Inferior parietal cortex (tissue), 1 donor: ENCODE data around the gene AATK.

Source experiments
- DNase-seq: peaks from one replicate; pipeline ENCODE4 v3.0.0-alpha.2; 2016; ENCODE audit errors: extremely low spot score

AATK gene

DNA sequence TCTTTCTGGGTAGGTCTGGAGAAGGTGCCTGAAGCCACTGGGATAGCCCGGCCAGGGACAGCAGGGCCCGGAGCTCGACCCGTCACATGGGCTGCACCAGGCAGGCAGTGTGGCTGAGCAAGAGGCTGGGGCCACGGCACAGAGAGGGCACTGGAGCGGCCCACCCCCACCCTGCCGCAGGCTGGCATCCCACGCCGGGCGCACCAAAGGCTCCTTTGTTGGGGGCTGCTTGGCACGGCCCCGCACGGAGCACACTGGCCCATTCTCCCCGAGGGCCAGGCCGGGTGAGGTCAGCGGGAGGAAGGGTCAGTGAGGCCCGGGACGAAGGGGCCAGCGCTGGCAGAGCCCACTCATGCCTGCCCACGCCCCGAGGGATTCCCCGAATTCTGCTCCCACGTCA lies 37.2 kb downstream of the AATK start:
- DNase-seq = peak; percentile 80

DNA sequence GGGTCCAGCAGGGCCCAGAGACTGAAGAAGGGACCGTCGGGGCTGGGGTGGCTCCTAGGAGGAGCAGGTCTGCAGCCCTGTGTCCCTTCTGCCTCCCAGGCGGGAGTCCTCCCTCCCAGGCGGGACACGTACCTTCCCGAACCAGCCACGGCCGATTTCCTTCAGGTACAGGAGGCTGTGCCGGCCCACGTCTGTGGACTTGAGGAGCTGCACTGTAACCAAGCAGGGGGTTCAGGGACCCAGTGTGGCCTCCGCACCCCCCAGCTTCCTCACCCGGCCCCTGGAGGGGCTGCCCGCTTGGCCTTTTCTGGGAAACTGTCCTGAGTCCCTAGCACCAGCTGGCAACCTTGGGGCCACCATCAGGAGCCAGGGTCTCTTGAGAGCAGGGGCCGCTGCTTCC lies 37.7 kb downstream of the AATK start:
- DNase-seq = no peak

DNA sequence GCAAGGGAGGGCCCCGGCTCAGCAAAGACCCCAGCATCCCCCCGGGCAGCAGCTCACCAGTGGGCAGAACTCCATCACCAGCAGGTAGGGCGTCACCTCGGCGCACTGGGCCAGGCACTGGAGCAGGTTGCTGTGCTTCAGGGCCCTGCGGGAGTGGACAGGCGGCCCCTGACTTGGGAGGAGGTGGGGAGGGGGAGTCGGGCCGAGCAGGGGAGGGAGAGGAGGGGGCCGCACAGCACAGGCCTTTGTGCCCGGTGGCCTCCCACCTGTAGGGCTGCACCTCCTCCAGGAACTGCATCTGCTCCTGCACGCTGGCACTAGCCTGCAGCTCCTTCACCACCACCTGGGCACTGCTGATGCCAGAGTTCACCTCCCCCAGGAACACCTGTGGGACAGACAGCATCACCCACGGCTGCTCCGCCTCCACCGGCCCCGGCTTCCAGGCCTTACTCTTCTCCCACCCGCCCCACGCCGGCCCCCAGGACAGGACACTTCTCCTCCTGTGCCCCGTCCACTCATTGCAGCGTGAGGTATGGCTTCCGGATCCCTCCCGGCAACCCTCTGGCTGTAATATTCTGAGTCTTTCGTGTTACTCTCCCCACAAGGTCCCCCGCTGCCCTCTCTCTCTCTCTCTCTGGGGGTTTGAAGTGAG lies 38.4 kb downstream of the AATK start:
- DNase-seq = no peak

DNA sequence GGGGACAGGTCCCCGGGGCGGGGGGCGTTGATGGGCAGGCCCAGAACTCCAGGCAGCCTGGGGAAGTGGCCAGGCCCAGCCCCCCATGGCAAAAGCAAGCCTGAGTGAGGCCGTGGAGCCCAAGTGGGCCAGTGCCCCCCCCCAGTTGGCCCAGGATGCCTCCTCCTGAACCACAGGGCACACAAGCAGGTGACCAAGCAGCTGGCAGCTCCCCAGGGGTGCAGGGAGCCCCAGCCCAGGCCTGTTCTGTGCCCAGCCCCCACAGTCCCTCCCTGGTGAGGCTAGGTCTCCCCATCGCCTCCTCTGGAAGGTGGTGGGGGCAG lies 38.9 kb downstream of the AATK start:
- no peak for DNase-seq

DNA sequence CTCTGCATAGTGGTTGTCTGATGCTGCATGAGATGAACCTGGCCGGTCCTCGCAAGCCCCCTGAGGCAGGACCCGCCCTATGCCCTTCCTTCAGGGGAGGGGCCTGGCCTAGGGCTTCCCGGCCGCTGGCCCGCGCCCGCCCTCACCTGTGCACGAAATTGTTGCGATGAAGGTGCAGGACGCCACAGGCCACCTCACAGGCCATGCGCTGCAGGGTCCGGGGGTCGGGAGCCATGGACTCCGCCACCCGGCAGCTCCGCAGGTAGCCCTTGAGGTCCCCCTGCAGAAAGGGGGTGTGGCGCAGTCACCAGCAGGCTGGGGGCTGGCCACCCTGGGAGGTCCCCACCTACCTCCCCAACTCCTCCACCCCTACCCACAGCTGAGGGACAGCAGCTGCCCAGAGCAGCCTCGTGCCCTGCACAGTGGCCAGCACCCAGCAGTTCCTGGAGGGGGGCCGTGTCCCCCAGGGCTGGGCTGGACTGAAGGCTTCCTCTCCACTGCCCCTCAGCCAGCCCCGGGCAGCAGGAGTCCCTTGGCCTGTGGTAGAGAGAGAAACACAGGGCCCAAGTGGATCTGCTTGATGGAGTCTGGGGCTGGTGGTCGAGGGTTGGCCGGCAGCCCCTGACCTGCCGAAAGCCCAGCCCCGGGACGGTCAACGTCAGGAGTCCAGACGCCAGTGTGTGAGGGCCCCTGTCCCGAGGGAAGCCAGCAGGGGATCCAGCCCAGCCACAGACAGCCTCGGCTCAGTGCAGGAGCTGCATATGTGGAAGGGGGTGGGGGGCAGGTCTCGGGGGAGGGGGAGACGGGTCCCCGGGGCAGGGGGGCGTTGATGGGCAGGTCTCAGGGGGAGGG lies 39.5 kb downstream of the AATK start:
- DNase-seq = no peak

DNA sequence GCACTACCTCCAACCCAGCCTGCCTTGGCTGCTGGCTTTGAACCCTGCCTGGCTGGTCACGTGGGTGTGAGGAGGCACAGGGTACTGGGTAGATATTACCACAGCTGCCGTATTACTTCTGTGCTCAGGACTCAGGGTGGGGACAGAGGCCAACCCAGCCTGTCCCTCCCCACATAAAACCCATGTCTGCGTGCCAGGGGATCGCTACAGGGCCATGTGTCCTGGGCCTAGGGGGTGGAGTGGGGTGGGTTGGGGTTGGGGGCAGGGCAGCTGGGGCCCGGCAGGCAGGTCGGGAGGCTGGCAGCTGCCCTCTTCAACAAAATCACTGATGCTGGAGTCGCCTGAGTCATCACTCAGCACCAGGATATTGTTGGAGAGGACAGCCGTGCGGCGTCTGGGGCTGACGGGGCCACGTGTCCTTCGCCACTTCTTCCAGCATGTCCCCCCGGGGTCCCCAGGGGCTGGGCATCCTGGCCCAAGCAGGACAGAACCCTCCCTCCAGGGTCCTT lies 40.4 kb downstream of the AATK start:
- no peak for DNase-seq

DNA sequence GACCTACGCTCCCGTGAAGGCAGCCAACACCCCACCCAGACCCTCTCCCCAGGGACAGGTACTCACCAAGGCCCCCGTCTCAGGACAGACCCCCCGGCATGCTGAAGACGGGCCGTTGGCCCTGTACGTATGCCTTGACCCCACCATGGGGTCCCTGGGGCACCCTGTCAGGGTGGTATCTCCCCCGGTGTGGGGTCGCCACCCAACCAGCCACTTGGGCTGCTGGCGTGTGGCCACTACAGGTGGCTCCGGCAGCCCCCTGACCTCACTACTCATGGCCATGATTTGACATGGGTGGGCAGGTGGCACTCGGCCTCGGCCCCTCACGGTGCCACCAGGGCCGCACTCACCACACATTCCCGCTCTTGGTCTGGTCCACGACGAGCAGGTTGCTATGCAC lies 41.6 kb downstream of the AATK start:
- no peak for DNase-seq

DNA sequence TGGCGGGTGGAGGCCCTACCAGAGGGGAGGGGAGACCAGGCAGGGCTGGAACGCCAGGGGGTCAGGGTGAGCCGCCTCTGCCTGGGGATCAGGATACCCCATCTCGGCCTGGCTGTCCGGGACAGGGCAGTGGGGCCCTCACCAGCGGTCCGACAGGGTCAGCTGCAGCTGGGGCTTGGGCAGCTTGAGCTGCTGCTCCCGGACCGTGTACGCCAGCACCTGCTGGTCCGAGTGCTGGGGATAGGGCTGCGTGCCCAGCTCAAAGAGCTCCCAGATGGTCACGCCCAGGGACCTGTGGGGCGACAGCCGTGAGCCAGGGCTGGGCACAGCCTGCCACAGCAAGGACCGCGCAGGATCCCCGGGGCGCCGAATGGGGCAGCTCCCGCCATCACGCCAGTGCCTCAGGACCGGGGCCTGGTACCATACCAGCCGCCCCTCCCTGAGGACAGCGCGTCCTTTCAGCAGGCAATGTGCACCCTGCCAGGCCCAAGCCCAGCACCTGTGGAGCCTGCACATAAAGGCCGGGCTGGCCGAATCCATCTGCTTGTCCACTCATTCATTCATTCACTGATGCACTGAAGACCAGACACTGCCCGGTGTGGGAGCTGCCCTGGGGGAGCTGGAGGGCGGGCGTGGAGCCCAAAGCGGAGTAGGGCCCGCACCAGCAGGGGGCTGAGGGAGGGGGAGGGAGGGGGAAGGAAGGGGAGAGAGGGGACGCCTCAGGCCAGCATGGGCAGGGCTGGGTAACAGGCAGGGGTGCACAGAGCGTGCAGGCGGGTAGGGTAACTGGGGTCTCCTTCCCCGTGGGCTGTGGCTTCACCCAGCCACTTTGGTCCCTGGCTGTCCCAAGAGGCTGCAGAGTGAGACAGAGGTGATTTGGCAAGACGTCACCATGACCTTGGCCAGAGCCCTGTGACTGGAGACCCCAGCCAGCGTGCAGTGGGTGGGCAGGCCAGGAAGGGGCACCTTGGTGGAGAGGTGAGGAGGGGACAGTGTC lies 42.7 kb downstream of the AATK start:
- no peak for DNase-seq

DNA sequence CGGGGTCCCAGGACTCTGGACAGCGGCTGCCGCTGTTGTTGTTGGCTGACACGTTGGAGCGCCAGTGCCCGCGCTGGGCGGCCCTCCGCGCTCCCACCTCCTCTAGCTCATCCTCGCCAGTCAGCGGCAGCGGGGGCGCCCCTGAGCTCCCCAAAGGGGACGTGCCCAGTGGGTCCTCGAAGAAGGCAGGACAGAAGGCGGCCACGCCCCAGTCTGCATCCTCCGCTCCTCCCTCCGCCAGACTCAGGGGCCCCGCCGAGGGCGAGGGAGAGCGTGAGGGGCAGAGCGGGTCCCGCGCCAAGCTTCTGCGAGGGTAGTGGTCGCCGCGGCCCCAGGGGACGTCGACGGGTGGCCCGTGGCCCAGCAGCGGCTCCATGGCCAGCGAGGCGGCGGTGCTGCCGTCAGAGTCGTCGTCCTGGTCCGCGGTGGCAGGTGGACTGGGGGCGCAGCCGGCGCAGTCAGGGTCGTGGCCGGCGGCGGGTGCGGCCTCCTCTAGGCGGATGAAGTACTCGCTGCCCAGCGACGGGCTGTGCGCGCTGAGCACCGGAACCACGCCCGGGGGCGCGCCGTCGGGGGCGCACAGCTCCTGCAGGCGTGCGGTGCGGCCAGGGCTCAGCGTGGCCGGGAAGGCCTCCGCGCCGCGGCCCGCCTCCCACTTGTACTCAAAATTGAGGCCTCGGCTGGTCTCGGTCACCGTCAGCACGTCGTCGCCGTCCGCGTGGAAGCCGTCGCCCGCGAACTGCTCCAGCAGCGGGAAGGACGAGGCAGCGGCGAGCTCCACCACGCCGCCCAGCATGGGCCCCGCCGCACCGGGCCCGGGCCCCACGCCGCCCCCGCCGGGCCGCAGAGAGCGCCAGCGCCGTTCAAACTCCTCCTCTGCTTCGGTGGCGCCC lies 43.9 kb downstream of the AATK start:
- DNase-seq = no peak

DNA sequence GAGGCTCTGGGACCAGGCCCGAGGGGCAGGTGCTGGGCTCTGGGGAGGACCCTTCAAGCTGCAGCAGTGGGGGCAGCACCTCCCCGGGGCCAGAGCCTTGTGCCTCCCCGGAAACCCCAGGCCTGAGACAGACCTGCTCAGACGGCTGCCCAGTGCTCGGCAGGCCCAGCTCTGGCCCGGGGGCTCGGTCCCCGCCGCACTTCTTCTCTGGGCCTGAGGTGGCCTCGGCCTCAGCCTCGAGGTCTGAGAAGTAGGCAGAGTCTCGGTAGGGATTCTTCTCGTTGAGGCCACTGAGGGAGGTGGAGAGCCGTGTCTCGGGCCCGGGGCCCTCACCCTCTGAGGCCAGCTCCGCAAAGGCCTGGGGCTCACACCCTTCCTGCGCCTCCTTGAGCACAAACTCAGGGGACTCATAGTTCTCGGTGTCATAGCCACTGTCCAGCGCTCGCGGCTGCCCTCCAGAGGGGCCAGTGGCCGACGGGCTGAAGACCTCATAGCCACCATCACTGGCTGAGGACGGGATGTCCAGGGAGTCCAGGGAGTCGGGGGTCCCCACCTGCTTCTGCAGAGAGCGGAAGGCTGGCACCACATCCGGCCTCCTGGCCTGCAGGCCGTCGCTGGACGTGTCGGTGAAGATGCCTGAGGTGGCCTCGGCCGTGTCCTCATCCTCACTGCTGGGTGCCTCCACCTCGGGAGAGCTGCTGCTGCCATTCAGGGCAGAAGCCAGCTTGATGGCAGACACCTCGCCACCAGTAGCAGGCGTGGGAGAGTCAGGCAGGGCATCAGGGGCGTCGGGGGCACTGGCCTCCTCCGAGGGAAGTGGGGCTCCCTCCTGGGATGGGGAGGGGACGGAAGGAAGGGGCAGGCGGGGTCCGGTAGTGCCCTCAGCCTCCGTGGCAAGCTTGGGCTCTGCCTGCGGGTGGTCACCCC lies 45.1 kb downstream of the AATK start:
- no peak for DNase-seq

DNA sequence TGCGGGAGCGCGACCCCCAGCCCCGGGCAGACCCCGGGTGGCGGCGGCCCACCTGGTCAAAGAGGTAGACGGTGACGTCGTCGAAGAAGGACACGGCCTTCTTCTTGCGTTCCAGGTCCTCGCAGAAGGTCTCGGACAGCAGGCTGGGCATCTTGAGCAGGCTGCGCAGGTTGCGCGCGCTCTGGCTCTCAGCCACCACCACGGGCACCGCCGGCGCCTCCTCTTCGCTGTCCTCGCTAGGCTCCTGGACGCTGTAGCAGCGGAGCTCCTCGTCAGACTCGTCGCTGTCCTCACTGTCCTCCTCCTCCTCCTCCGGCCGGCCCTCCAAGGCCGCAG lies 45.9 kb downstream of the AATK start:
- no peak for DNase-seq

DNA sequence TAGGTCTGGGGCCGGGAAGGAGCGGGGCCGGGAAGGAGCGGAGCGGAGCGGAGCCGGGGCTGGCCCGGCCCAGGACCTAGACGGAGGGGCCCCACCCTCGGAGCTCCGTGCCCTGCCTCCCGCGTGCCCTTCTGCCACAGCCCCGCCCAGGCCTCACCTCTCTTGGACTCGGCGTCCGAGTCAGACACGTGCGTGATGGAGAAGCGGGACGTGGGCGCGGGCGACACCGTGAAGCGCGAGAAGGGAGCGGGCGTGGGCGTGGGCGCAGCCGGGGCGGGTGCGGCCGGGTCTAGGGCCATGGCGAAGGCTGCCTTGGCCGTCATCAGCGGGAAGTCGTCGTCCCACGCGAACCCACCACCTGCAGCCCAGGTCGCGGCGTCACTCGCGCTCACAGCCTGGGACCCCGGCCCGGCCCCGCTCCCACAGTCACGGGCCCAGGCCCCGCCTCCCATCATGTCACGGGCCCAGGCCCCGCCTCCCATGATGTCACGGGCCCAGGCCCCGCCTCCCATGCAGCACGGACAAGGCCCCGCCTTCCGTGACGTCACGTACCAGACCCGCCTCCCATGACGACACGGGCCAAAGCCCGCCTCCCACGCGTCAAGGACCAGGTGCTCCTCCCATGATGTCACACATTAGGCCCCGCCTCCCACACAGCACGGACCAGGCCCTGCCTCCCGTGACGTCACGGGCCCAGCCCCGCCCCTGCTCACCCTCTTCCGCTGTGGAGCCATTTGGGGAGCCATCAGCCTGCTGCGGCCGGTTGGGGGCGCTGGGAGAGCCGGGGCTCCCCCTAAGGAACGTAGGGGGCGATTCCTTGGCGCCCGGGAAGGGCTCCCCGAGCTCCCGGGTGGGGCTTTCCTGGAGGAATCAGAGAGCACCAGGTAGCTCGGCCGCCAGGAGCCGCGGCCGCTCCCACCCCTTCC lies 46.5 kb downstream of the AATK start:
- peak; percentile 90 for DNase-seq

DNA sequence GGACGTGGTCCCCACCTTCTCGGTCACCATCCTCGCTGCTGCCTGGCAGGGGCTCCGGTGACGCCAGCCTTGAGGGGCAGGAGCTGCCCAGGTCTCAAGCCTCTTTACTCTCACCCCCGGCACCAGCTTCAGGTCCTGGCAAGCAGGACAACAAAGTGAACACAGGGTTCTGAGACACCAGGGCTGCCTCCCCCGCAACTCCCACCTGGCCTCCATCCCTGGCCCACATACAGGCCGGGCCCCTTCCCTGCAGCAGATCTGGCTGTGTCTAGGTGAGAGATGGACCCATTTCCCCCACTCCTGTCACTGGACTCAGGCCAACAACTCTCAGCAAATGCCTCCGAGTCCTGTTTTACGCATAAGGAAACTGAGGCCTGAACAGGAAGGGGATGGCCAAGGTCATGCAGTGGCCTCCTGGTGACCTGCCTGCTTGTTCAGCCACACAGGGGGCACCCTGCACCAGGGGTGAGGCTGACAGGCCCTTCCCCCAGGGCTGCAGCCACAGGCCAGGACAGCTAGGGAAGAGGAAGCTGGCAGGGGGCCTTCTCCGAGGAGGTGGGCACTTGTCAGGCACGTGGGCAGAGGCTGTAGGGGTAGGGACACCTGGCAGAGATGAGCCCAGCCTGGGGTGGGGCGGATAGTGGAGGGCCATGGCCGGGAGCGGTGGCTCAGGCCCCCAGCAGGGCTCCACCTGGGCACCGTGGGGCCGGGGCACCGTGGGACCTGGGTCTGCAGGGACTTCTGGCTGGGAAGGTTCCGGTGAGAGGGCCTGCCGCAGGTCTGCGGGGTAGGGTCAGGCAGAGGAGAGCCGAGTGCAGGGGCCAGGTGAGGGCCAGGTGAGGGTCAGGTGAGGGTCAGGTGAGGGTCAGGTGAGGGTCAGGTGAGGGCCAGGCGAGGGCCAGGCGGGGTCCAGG lies 47.5 kb downstream of the AATK start:
- DNase-seq = no peak

DNA sequence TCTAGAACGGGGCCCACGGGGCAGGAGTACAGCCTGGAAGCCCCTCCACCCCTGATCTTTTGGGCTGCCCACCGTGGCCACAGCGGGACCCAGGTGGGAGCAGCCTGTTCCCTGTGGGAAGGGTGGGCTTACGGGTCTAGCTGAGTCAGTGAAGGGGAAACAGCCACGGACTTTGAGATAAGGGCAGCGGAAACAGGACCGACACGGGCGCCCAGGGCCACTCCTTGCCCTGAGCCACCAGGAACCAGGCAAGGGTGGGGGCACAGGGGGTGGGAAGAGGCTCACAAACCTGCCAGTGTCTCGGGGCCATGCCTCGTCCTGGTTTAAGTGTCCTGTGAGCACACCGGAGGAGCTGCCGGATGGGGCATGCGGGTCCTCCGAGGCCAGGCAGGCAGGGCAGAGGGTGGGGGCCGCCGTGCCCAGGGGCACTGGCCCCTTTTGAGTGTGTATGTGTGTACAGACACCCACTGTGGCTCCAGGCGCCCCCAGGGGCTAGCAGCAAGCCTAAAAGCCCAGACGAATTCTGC lies 48.3 kb downstream of the AATK start:
- no peak for DNase-seq

DNA sequence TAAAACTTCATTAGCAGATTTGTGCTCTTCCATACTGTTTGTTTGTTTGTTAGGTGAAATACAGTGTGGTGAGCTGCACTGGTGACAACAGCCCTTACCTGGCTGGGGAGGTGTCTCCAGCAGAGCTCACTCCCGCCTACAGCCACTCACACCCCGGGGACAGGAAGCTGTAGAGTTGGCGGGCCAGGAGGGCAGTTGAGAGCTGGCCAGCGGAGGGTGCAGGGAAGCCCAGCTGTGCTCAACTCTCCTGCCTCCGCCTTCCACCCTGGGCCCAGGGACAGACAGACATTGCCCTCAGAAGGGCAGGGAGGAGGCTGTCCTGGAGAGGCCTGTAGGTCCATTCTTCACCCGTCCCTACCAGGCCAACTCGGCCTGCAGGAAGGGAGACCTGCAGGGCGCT lies 49.3 kb downstream of the AATK start:
- no peak for DNase-seq

DNA sequence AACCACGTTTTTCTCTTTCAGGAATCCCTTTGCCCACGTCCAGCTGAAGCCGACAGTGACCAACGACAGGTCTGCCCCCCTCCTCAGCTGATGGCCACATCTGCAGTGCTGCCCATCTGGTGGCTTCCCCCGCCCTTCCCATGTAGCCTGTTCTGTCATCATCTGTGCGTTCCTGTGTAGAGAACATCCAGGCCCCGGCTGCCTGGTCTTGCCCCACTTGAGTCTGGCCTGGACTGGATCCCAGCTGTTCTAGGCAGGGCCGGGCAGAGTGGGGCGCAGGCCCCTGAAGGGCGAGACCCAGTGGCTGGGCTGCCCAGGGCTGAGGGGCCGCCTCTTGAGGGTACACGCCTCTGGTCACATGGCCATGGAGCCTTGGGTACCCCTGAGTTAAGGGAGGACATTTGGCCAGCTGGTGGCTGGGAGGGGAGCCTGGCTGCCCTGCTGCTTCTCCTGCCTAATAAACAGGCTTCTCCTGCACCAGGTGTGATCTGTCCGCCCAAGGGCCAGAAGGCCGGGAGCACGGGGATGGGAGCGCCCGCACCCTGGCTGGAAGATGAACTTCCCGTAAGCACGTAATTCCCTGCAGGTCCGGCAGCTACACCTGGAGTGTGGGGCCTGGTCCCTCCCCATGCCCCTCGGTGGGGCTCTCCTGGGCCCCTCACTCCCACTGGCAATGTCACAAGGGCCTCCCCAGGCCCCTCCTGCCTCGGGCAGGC lies 50.1 kb downstream of the AATK start:
- DNase-seq = no peak

DNA sequence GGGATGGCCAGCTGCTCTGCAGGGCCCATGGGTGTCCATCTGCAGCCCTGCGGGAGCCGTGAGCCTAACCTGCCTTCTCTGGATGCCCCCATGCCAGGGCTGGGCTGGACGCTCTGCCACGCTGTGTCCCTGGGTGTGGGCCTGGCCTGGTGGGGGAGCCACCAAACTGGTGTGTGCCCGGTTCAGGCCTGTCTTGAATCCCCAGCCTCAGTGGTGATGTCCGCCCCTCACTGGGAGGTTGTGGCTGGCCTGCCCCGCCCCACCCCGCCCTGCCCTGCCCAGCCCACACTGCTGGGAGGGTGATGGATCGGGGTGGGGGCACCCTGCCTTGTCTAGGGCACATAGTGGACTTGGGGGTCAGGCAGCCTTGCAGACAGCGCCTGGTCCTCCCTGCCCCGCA lies 50.8 kb downstream of the AATK start:
- no peak for DNase-seq
